Muscle layer of colon (tissue), 2 donors: Measurements from ENCODE around the gene INHBB.
"Not testable (repeated sequence)": the region's sequence is repeated elsewhere in the genome, so short reads cannot be mapped to it uniquely, and the experiment has no call there.

ENCODE experiments used
- H3K27ac ChIP-seq: one replicate; pipeline ENCODE4 v1.7.0; 2013; ENCODE audit warnings: low read depth, mild to moderate bottlenecking, low read length, moderate library complexity
- H3K27me3 ChIP-seq, 2 donors: one replicate each; pipeline ENCODE4 v1.7.0; 2013; ENCODE audit warnings: low read length in 2 of 2, mild to moderate bottlenecking in 2 of 2; ENCODE audit not compliant: insufficient read depth in 2 of 2, control insufficient read depth in 1 of 2
- H3K36me3 ChIP-seq: one replicate; pipeline ENCODE4 v1.7.0; 2013; ENCODE audit warnings: mild to moderate bottlenecking, low read length; ENCODE audit not compliant: insufficient read depth
- H3K4me1 ChIP-seq: one replicate; pipeline ENCODE4 v1.7.0; 2013; ENCODE audit warnings: mild to moderate bottlenecking, low read length; ENCODE audit not compliant: insufficient read depth
- H3K4me3 ChIP-seq, 2 donors: one replicate each; pipeline ENCODE4 v1.7.0; 2013; ENCODE audit warnings: low read length in 2 of 2, low read depth in 1 of 2, mild to moderate bottlenecking in 1 of 2, moderate library complexity in 1 of 2
- H3K9ac ChIP-seq: one replicate; pipeline ENCODE4 v1.7.0; 2013; ENCODE audit warnings: low read length
- H3K9me3 ChIP-seq: one replicate; pipeline ENCODE4 v1.7.0; 2013; ENCODE audit warnings: mild to moderate bottlenecking, low read length
- donor health status: abdominal sarcoma.
- donor health status: Adenocarcinoma of cecum.

INHBB gene

GRCh38 chr2:120308038-120308910, 37.7 kb upstream of the INHBB start:
- H3K4me3 ChIP-seq = no peak overlapping the region
- H3K36me3 ChIP-seq = peaks cover 5% of the 10 kb centered on the region
- no peak overlapping the region for H3K27ac ChIP-seq
- no peaks in the 10 kb centered on the region for H3K27me3 ChIP-seq
- no peaks in the 10 kb centered on the region for H3K9me3 ChIP-seq
- peaks cover 5% of the 10 kb centered on the region for H3K4me1 ChIP-seq
- H3K9ac ChIP-seq = no peak overlapping the region

- H3K27me3 ChIP-seq = no peaks in the 10 kb centered on the region
- no peak overlapping the region for H3K27ac ChIP-seq
- peaks cover 5% of the 10 kb centered on the region for H3K36me3 ChIP-seq
- no peaks in the 10 kb centered on the region for H3K9me3 ChIP-seq
- no peak overlapping the region for H3K4me3 ChIP-seq
- H3K9ac ChIP-seq = no peak overlapping the region
- peaks cover 5% of the 10 kb centered on the region for H3K4me1 ChIP-seq
Observed at GRCh38 chr2:120310136-120310535, 35.8 kb upstream of the INHBB start.

GRCh38 chr2:120310841-120311240, 35.1 kb upstream of the INHBB start:
- not testable (repeated sequence) for H3K4me1 ChIP-seq

GRCh38 chr2:120312076-120312475, 33.9 kb upstream of the INHBB start:
- H3K9me3 ChIP-seq = no peaks in the 10 kb centered on the region

More at GRCh38 chr2:120310841-120311240, 35.1 kb upstream of the INHBB start:
- not testable (repeated sequence) for H3K36me3 ChIP-seq, H3K9ac ChIP-seq, H3K27ac ChIP-seq, H3K27me3 ChIP-seq, H3K4me3 ChIP-seq, H3K9me3 ChIP-seq

GRCh38 chr2:120312860-120313694, 32.9 kb upstream of the INHBB start:
- Histone ChIP-seq H3K27me3 (no peaks in the 10 kb centered on the region), H3K4me1 (peaks cover 5% of the 10 kb centered on the region), H3K9me3 (no peaks in the 10 kb centered on the region), H3K36me3 (no peaks in the 10 kb centered on the region), H3K9ac (peak overlapping the region; percentile 47), H3K4me3 (peak overlapping the region; percentile 3 to 60), H3K27ac (no peak overlapping the region)

More at GRCh38 chr2:120312076-120312475, 33.9 kb upstream of the INHBB start:
- Histone ChIP-seq H3K36me3 (no peaks in the 10 kb centered on the region), H3K27me3 (no peaks in the 10 kb centered on the region), H3K4me1 (peaks cover 5% of the 10 kb centered on the region), H3K27ac (no peak overlapping the region), H3K4me3 (no peak overlapping the region), H3K9ac (no peak overlapping the region)

GRCh38 chr2:120313695-120314615, 32.0 kb upstream of the INHBB start:
- no peaks in the 10 kb centered on the region for H3K36me3 ChIP-seq
- peak overlapping the region; percentile 47 for H3K9ac ChIP-seq
- H3K4me1 ChIP-seq = peaks cover 5% of the 10 kb centered on the region
- peak overlapping the region; percentile 3 to 60 for H3K4me3 ChIP-seq
- no peaks in the 10 kb centered on the region for H3K27me3 ChIP-seq
- H3K9me3 ChIP-seq = no peaks in the 10 kb centered on the region
- H3K27ac ChIP-seq = no peak overlapping the region

- Histone ChIP-seq H3K36me3 (no peaks in the 10 kb centered on the region), H3K4me1 (peaks cover 5% of the 10 kb centered on the region), H3K4me3 (no peak overlapping the region), H3K9me3 (no peaks in the 10 kb centered on the region), H3K9ac (no peak overlapping the region), H3K27me3 (no peaks in the 10 kb centered on the region), H3K27ac (no peak overlapping the region)
Observed at GRCh38 chr2:120314690-120315366, 31.1 kb upstream of the INHBB start.

- Histone ChIP-seq H3K4me1 (peaks cover 5% of the 10 kb centered on the region), H3K27ac (no peak overlapping the region), H3K9me3 (no peaks in the 10 kb centered on the region), H3K27me3 (no peaks in the 10 kb centered on the region), H3K4me3 (no peak overlapping the region), H3K36me3 (no peaks in the 10 kb centered on the region), H3K9ac (no peak overlapping the region)
Observed at GRCh38 chr2:120315367-120316033, 30.4 kb upstream of the INHBB start.

- H3K36me3 ChIP-seq = no peaks in the 10 kb centered on the region
- no peak overlapping the region for H3K4me3 ChIP-seq
- no peak overlapping the region for H3K27ac ChIP-seq
- no peaks in the 10 kb centered on the region for H3K9me3 ChIP-seq
- H3K9ac ChIP-seq = no peak overlapping the region
- peaks cover 5% of the 10 kb centered on the region for H3K4me1 ChIP-seq
- H3K27me3 ChIP-seq = no peaks in the 10 kb centered on the region
Observed at GRCh38 chr2:120316071-120316470, 29.9 kb upstream of the INHBB start.

- Histone ChIP-seq H3K9ac (no peak overlapping the region), H3K36me3 (no peaks in the 10 kb centered on the region), H3K27me3 (no peaks in the 10 kb centered on the region), H3K9me3 (no peaks in the 10 kb centered on the region), H3K27ac (no peak overlapping the region), H3K4me1 (peaks cover 5% of the 10 kb centered on the region), H3K4me3 (no peak overlapping the region)
Observed at GRCh38 chr2:120316528-120317179, 29.3 kb upstream of the INHBB start.
